HL-60/S4 treated with phorbol 12-myristate 13-acetate at 8.2 ng/mL for 4 days and 3 days (cell line): Measurements from ENCODE around the gene MYCBPAP.

Experiments used
- in situ Hi-C: fragments of 300-500 bp; cut with MboI; formaldehyde crosslinking; loops from 2 replicates; pipeline ENCODE4 v1.15.0; 2022; ENCODE audit warnings: low sequenced_read_pairs

The MYCBPAP gene

DNA sequence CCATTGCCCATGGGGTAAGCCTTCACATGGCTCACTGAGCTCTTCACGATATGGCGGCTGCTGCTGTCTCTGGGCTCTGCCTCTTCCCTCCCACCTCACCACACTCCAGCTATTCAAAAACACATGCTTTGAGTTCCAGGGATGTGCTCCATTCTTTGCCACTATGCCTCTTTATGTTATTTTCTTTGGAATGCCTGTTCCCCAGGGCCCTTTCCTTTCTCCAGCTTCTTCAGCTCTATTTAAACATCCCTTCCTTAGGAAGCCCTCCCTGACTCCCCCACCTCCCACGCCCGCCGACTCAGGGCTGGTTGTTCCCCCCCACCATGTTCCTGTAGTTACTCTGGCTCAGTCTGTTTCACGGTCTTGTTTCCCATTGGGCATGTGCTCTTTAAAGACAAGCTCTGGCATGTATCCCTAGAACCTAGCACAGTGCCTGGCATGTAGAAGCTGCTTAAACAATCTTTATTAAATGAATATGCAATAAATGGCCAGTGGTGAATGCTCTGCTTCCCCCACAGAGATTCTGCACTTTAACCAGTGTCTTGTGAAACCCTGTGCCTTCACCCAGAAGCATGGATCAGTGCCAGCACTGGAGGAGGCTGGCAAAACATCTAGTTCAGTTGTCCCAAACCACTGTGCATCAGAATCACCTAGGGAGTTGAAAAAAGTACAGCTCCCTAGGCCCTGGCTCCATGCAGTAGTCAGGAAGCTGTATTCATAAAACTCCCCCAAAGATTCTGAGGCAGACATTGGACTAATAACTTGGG lies 6.9 kb downstream of the MYCBPAP start:
- in situ Hi-C loops = no loop called here

DNA sequence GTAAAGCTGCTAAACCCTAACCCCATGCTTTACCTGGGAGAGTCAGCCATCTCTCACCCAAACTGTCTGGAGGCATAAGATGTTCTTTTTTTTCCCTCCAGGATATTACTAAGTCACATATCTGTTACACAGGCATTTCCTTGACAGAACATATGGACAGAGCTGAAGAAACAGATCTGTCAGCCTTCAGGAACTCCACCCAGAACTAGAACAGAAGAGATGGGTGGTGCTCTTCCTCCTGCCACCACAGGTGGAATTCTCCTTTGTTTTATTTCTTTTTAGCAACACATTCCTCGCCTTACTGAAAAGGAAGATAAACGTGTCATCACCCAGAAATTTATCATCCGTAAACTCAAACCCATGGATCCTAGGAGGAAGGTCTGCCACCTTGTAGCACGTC lies 8.8 kb downstream of the MYCBPAP start:
- in situ Hi-C loops = no loop called here

DNA sequence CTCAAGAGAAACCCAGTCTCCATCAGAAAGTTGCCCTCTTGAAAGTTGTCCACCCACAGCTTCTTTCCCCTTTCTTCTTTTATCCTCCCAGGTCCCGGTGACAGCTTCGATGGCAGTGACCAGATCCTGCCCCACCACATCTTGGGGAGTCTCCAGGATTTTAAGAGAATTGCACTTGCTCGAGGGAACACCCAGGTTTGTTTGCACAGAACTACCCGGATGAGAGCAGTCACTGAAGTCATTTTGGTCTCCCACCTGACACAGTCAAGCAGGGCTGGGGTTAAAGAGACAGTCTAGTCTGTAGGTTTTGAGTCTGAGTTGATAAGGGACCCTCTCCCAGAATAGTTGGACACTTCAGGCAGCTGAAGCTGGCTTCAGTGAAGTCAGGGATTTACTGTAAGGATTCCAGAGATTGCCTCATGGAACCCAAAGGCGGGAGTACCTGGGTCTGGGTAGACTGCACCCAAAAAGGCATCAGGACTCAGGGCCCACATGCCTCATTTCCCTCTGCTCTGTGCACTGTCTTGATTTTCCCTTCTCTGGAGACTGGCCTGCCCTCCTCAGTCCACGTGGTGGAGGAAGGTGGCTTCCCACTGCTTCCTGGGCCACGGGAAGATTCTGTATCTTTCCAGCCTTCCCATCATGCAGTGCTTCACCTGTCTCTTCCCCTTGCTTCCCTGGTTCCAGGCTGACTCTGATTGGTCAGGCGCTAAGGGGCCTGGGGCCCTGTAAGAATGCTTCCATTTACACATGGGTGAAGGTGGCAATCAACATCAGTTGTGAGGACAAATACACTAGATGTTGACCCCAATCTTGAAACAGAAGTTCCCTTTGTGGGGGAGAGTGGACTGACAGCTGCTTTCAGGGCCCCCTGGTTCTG lies 9.5 kb downstream of the MYCBPAP start:
- in situ Hi-C loops = no loop called here

DNA sequence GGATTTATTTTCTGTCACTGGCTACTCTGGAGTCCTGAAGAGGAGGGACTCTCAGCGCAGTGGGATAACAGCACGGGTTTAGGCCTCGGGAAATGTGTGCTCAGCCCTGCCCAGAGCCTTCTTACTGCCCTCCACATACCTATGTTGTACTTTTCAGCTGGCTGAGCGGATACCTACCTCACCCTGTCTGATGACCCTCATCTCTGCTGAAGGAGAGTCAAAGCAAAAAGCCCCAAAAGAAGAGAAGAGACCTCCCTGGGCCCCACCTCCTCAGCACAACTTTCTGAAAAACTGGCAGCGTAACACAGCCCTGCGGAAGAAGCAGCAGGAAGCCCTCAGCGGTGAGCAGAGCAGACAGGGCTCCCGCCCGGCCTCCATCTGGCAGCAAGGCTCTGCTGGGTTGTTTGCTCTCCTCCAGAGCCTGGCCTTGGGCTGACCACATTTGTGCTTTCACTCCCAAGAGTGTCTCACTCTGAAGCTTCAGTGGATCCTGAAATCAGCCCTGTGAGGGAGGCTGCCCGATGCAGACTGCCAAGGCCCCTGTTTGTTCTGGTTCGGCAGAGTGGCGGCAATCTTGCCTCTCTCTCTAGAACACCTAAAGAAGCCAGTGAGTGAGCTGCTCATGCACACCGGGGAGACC lies 10.3 kb downstream of the MYCBPAP start:
- in situ Hi-C loops = no loop called here

DNA sequence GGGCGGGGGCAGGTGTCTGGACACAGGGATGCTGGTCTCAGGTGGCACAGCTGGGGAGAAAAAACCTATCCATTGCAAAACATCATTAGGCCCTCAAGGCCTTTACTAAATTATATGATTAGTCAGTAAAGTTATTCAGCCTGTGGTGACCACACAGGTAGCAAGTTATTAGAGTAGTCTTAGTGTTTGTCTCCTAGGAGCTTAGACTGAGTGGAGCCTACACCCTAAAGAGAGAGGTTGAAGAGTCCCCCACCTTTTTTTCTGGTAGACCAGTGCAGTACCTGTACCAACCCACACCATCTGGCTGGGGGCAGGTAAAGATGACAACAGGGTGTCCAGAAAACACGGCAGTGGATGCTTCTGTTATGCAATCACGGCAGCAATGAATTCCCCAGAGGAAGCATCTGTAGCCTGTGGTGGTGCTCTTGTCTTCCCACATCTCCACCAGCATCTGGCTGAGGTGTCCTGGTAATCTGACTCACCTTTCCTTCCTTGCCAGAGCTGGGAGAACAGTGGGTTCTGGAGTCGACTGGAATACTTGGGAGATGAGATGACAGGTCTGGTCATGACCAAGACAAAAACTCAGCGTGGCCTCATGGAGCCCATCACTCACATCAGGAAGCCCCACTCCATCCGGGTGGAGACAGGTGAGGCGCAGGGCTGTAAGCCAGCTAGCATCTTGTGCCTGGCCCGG lies 11.0 kb downstream of the MYCBPAP start:
- in situ Hi-C loops = no loop called here

DNA sequence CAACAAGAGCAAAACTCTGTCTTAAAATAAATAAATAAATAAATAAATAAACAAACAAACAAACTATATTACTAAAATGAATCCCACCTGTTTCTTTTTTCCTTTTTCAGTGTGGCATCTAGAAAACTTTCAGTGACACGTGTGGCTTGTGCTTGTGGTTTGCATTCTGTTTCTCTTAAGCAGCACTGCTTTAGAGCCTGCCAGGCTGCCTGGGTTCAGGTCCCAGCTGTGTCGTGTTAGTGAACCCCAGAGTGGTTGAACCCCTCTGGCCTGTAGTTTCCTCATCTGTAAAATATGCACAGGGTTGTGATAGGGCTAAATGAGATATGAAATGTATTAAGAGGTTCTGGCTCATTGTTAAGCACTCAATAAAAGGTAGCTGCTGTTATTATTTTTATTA lies 12.2 kb downstream of the MYCBPAP start:
- in situ Hi-C loops = no loop called here

DNA sequence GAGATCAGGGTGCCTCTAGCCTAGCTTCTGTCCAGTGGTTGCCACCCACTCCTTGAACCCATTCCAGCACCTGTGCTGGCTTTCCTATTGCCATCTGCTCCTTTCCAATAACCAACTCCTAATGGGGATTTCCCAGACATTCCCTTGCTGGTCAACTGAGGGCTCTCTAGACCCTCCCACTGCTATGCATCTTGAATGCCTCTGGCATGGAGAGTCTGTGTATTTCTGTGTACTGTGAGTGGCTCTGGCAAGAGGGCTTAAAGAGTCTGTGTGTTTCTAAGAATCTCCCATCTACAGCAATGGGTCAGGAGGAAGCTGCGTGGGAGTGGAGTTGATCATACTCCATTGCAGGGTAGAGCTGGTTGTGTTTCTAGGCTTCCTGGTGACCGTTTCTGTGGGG lies 13.3 kb downstream of the MYCBPAP start:
- in situ Hi-C loops = no loop called here

DNA sequence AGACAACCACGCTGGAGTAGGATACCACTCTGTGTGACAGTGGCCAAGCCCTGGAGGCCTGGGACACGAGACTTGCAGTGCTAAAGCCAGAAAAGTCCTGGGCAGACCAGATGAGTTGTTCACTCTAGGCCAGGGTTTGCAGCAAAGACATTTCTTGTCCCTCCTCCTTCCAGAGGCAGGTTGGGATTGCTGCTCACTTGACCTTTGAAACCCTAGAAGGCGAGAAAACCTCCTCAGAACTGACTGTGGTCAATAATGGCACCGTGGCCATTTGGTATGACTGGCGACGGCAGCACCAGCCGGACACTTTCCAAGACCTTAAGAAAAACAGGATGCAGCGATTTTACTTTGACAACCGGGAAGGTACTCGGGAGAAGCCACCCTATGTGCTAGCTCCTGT lies 14.5 kb downstream of the MYCBPAP start:
- in situ Hi-C loops = no loop called here

DNA sequence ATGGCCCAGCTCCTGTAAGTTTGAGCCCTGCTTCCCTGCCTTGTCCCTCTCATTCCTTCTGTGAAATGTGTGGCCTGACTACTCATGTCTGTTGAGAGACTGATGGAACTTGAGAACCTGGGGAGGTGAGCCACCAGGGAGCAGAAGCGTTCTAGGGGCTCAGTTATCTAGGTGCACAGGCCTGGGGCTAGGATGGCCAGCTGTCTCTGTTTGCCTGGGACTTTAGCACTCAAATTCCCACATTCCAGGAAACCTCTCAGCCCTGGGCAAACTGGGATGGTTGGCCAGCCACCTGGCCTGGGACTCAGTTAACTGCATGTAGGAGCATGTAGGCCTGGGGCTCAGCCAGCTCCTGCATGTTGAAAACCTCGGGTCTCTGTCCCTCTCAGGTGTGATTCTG lies 15.0 kb downstream of the MYCBPAP start:
- in situ Hi-C loops = no loop called here

DNA sequence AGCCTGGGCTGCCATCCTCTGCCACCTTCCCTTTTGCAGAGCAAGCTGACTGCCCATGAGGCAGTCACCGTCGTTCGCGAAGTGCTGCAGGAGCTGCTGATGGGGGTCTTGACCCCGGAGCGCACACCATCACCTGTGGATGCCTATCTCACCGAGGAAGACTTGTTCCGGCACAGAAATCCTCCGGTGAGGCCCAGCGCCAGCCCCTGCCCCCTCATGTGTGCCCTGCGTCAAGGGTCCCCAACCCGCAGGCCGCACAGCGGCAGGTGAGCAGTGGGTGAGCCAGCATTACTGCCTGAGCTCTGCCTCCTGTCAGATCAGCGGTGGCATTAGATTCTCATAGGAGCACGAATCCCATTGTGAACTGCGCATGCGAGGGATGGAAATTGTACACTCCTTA lies 16.6 kb downstream of the MYCBPAP start:
- in situ Hi-C loops = no loop called here

DNA sequence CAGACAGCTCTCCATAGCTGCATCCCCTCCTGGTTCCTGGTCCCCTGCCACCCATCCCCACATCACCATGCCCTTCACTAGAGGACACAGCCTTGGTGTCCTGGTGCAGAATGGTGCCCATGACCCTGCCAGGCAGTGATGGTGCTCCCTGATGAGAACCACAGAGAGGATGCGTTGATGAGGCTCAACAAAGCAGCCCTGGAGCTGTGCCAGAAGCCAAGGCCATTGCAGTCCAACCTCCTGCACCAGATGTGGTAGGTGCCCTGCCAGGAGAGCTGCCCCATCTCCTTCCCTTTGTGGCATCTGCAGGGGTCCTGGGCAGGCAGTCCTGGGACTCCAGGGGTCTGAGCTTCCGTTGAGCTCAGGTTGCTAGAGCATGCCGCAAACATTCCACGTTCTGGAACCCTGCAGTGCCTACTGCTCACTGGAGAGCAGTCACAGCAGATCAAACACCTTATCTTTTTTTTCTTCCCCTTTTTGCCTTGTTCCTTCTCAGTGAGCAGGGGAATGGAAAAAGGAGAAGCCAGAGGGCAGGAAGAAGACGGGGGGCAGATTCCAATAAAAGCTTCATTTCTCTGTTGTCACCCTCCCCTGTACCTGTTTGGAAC lies 19.0 kb downstream of the MYCBPAP start:
- in situ Hi-C loops = no loop called here

DNA sequence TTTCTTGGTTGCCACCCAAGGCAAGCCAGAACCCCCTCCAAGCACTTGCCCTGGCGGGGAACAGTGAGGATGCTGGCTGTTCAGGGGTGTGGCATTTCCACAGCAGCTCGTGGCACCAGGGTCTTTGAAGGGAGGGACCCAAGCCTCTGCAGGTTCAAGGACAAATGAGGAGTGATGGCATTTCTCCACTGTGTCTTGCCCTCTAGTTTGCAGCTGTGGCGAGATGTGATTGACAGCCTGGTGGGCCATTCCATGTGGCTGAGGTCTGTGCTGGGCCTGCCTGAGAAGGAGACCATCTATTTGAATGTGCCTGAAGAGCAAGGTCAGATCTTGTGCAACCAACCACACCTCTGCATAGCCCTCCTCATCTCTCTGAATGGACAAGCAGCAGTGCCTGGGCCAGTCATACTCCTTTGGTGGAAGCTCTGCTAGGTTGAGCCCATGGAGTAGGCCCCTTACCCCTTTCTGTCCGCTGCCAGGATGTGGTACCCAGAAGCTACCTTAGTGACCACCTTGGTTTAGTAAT lies 19.8 kb downstream of the MYCBPAP start:
- in situ Hi-C loops = no loop called here

DNA sequence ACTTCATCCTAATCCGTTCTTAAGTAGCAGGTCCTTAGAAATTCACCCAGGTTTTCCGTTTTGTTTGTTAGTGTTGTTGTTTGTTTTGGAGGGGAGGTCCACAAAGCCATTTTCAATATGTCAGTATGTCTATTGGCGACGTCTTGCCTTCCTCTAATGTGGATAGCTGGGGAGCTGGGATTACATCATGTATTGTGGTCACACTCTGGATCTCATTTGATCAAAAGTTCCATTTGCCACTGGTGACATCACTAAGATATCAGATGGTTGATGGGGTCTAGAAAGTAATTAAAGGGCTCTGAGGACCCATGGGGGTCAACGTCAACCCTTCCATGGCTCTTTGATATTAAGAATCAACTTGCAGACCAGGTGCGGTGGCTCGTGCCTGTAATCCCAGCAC lies 21.6 kb downstream of the MYCBPAP start:
- in situ Hi-C loops = no loop called here

DNA sequence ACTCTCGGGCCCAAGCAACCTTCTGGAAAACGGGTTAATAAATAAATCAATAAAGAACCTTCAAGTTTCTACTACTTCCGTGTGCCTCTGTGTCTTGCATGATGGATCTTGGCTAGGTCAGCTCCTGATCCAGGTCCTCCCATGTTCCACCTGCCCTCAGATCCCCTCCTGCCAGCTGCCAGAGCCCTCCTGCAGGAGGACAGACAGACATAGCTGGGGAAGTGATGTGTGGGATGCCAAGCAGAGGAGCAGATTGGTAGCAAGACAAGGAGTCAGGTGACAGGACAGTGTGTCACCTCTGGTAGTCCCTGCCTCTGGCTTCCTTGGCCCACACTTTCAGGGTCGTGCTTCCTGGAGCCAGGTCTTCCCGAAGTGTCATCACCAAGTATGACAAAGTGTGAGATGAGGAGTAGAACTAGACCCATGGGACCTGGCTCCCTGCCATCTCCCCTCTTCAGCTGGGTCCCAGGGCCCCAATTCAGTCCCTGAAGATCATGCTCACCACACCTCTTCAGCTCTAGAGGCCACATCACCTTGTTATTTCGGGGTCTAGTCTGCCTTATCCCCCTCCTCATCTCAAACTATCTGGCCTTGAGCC lies 23.3 kb downstream of the MYCBPAP start:
- in situ Hi-C loops = no loop called here

DNA sequence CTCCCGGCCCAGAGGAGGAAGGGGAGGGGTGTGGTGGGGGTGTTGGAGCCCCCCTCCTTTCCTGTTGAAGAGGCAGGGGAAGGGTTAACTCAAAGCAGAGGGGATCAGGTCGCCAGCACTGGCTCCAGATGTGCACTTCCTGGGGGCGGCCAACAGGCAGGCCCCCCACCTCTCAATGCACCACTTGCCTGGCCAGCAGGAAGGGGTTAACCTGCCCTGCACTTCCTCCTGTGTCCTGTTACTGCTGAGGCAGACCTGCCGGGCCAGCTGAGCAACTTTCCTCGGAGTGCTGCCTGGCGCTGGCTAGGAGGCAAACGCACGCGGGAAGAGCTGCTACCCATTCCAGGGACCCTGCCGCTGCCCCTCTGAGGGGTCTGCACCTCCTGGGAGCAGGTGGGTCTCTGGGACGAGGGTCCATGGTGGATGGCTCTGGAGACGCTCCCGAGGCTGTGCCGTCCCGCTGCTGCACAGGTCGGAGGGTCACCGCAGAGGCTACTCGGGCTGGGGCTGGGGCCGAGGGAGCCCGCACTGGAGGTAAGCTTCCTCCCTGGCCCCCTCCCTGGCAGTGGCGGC lies 24.3 kb downstream of the MYCBPAP start, which contains the start of gene EPN3:
Gene EPN3 (plus strand): TSS at position 284 of the 573 bp plus-strand sequence. CDS start 3,822 bp downstream, outside the sequence.
- in situ Hi-C loops = no loop called here

DNA sequence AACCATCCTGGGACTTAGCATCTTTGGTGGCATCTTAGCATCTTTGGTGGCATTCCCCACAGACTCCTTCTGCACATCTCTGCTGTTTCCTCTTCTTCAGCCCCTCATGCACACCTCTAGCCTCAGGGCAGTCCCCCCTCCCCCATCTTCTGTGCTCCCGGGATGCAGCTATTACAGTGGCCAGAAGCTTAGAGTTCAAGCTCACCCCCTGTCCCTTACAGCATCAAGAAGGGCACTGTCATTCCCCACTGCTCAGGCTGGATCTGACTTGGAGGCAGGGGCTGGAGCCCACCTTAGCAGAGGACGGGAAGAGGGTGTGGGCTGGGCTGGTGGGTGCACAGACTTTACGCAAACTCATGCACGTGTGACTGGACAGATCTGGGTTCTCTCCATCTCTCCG lies 24.9 kb downstream of the MYCBPAP start:
- in situ Hi-C loops = no loop called here

DNA sequence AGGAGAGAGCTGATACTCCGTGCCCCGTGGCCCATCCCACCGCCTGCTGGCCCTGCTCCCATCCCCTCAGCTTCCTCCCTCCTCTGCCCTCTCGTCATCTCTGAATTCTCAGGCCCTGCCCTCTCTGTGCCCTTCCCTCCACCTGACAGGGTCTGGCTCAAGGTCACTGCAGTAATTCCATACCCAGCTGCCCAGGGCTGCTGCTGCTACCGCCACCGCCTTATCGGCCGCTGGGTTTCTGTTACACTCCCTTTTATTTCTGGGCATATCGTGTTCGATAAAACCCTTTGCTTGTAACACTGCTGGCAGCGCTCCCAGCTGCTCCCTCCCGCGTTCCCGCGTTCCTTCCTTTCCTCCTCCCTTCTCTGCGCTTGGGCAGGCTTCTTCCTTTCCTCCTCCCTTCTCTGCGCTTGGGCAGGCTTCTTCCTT lies 25.5 kb downstream of the MYCBPAP start:
- in situ Hi-C loops = no loop called here

DNA sequence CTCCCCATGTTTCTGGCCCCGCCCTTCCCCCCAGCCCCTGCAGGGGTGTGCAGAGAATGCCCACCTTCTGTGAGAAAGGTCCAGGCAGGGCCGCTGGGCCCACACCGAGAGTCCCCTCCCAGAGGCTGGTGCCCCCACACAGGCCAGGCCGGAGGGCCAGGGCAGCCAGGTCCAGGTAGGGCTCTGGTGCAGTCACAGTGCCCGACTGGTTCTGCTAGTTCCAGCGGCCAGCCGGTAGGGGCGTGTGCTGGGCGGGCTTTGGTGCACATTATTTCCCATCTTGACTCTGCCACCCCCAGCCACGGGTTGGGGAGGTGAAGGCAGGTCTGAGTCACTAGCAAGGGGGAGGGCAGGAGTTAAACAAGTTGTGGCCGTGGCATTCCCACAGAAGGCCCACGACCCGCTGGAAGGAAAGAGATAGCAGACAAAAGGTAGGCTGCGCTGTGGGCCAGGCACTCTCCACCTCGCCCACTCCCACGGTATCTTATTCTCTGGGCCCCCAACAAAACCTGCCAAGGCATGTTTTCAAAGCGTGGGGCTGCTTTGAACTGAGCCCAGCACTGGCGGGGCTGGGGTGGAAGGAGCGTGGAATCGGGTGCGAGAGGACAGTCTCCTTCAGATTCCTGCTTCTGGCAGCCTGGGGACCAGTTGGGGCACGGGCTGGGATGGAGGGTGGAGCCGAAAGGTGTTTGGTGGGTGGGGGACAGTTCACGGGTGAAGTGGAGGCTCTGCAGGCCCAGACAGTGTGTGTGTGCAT lies 26.2 kb downstream of the MYCBPAP start:
- in situ Hi-C loops = no loop called here

DNA sequence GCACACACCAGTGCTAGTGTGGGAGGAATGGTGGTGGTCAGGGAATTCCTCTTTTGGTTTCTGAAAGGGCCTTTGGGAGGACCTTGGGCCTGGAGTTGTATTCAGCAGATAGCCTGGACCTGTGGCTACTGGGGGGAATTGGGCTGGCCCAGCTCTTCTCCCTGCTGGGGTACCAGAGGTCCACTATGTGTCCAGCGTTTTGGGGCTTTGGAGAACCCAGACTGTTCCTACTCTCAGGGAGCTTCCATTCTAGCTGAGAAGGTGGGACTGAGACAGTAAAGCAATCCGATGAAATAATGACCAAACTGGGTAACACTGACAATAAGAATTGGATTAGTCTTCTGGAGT lies 26.7 kb downstream of the MYCBPAP start:
- in situ Hi-C loops = no loop called here
